WTC11 (cell line): ENCODE measurements around the gene CRIP1. TPM values are rescaled to one million over a fixed set of nuclear protein-coding genes. Genes with fewer than 3 reads are reported as not detected.

Experiments
- ATAC-seq: fragments of 200-7000 bp; cut with Tn5 transposase; 2 replicates; pipeline ENCODE4 v1.10.0; 2021; ENCODE audit warnings: mild to moderate bottlenecking, moderate library complexity
- CTCF ChIA-PET: fragments of 300-600 bp; sonication (Branson Sonifier 250); formaldehyde crosslinking; loops from one replicate; lab custom pipeline; 2021; ENCODE audit warnings: antibody characterized with exemption; lab: Charles Lee
- POLR2A ChIA-PET: fragments of 350-600 bp; sonication (Branson Sonifier 250); formaldehyde crosslinking; loops from one replicate; lab custom pipeline; 2021; ENCODE audit warnings: antibody characterized with exemption; lab: Charles Lee
- DNase-seq: peaks from one replicate; pipeline ENCODE4 v3.0.0; 2021; ENCODE audit warnings: low spot score
- H3K27ac Mint-ChIP-seq: 2 replicates; pipeline ENCODE4 v1.8.0; 2021; ENCODE audit warnings: mixed read lengths
- H3K27me3 Mint-ChIP-seq: 2 replicates; pipeline ENCODE4 v1.8.0; 2021; ENCODE audit warnings: low read depth, mild to moderate bottlenecking, moderate library complexity, mixed read lengths
- H3K36me3 Mint-ChIP-seq: 2 replicates; pipeline ENCODE4 v1.8.0; 2021; ENCODE audit warnings: mixed read lengths
- H3K4me1 Mint-ChIP-seq: 2 replicates; pipeline ENCODE4 v1.8.0; 2022; ENCODE audit warnings: mixed read lengths
- H3K4me3 Mint-ChIP-seq: 2 replicates; pipeline ENCODE4 v1.8.0; 2021; ENCODE audit warnings: mild to moderate bottlenecking, moderate library complexity, mixed read lengths
- H3K9me3 Mint-ChIP-seq: 2 replicates; pipeline ENCODE4 v1.8.0; 2021; ENCODE audit warnings: mixed read lengths
- AFF4 ChIP-seq: sonication (generic); formaldehyde crosslinking; IDR thresholded peaks from 2 replicates; pipeline ENCODE4 v1.8.1; 2023; ENCODE audit warnings: mild to moderate bottlenecking, missing genetic modification reagents, borderline replicate concordance
- CREB1 ChIP-seq: sonication (generic); formaldehyde crosslinking; IDR thresholded peaks from 2 replicates; pipeline ENCODE4 v1.8.0; 2023; ENCODE audit warnings: mild to moderate bottlenecking, missing genetic modification reagents
- CTCF ChIP-seq: fragments of 200-600 bp; IDR thresholded peaks from 2 replicates; pipeline ENCODE4 v1.8.0; 2022; ENCODE audit warnings: antibody characterized with exemption
- ESRRA ChIP-seq: sonication (generic); formaldehyde crosslinking; IDR thresholded peaks from 2 replicates; pipeline ENCODE4 v1.8.1; 2022; ENCODE audit warnings: mild to moderate bottlenecking, missing genetic modification reagents, borderline replicate concordance
- GTF2I ChIP-seq: fragments of 250-450 bp; sonication (Bioruptor Pico); conservative IDR thresholded peaks from 2 replicates; pipeline ENCODE4 v1.4.0; 2021; ENCODE audit warnings: mild to moderate bottlenecking
- NFATC4 ChIP-seq: fragments of 250-450 bp; sonication (Bioruptor Pico); IDR thresholded peaks from 2 replicates; pipeline ENCODE4 v1.9.0; 2021; ENCODE audit warnings: mild to moderate bottlenecking
- NR3C1 ChIP-seq: sonication (generic); formaldehyde crosslinking; conservative IDR thresholded peaks from 2 replicates; pipeline ENCODE4 v1.8.1; 2023; ENCODE audit warnings: low read depth, mild to moderate bottlenecking, missing genetic modification reagents
- PRDM15 ChIP-seq: sonication (generic); formaldehyde crosslinking; IDR thresholded peaks from 2 replicates; pipeline ENCODE4 v1.8.0; 2022; ENCODE audit warnings: missing genetic modification reagents
- SP1 ChIP-seq: sonication (generic); formaldehyde crosslinking; conservative IDR thresholded peaks from 2 replicates; pipeline ENCODE4 v1.8.1; 2022; ENCODE audit warnings: missing genetic modification reagents
- TCF7 ChIP-seq: sonication (generic); formaldehyde crosslinking; IDR thresholded peaks from 2 replicates; pipeline ENCODE4 v1.8.0; 2022; ENCODE audit warnings: mild to moderate bottlenecking, low read depth, missing genetic modification reagents, moderate library complexity
- USF1 ChIP-seq: sonication (generic); formaldehyde crosslinking; IDR thresholded peaks from 2 replicates; pipeline ENCODE4 v1.8.0; 2022; ENCODE audit warnings: mild to moderate bottlenecking, missing genetic modification reagents
- ZNF121 ChIP-seq: sonication (generic); formaldehyde crosslinking; IDR thresholded peaks from 2 replicates; pipeline ENCODE4 v1.8.0; 2023; ENCODE audit warnings: missing genetic modification reagents
- ZNF219 ChIP-seq: sonication (generic); formaldehyde crosslinking; IDR thresholded peaks from 2 replicates; pipeline ENCODE4 v1.8.0; 2023; ENCODE audit warnings: missing genetic modification reagents, mild to moderate bottlenecking, borderline replicate concordance
- ZNF263 ChIP-seq: sonication (generic); formaldehyde crosslinking; IDR thresholded peaks from 2 replicates; pipeline ENCODE4 v1.8.1; 2022; ENCODE audit warnings: low read depth, mild to moderate bottlenecking, moderate library complexity, missing genetic modification reagents
- ZNF423 ChIP-seq: fragments of 250-450 bp; sonication (Bioruptor Pico); IDR thresholded peaks from 2 replicates; pipeline ENCODE4 v2.1.2; 2022; ENCODE audit warnings: mild to moderate bottlenecking, moderate library complexity
- ZNF532 ChIP-seq: fragments of 250-450 bp; sonication (Bioruptor Pico); IDR thresholded peaks from 2 replicates; pipeline ENCODE4 v1.9.0; 2021; ENCODE audit warnings: mild to moderate bottlenecking, borderline replicate concordance
- total RNA-seq: library from RNA; stranded (reverse); gene quantifications from 3 replicates; pipeline ENCODE4 v1.2.3, GENCODE V29; 2021
- TF ChIP-seq, protein P1 (sequence below): sonication (generic); formaldehyde crosslinking; IDR thresholded peaks from 2 replicates; pipeline ENCODE4 v1.8.0; 2023; ENCODE audit warnings: missing genetic modification reagents
- TF ChIP-seq, protein P2 (sequence below): fragments of 250-450 bp; sonication (Bioruptor Pico); IDR thresholded peaks from 2 replicates; pipeline ENCODE4 v1.9.0; 2021; ENCODE audit warnings: mild to moderate bottlenecking
- TF ChIP-seq, protein P3 (sequence below): sonication (generic); formaldehyde crosslinking; IDR thresholded peaks from 2 replicates; pipeline ENCODE4 v1.8.1; 2022; ENCODE audit warnings: low read depth, mild to moderate bottlenecking, moderate library complexity, missing genetic modification reagents, borderline replicate concordance

Gene CRIP1
- total RNA-seq, 1 experiment from 2014 or later = 9.0 TPM

DNA sequence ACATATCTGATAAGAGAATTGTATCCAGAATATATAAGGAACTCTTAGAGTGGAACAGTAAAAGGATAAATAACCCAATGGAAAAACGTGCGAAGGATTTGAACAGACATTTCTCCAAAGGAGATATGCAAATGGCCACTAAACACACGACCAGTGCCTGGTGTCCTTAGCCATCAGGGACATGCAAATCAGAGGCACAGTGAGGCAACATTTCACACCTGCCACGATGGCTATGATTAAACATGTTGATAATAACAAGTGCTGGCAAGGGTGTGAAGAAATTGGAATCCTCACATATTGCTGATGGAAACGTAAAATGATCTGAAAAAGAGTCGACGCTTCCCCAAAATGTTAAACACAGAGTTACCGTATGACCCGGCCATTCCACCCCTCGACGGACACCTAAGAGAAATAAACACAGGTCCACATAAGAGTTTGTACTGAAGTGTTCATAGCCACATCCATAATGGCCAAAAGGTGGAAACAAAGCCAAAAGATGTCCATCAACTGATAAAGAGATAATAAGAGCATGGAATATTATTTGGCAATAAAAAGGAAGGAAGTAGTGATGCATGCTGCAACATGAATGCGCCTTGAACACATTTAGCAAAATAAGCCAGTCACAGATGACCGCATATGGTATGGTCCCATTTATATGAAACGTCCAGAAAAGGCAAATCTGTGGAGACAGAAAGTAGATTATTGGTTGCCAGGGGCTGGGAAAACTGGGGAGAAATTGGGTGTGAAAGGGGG is 33.4 kb downstream of the CRIP1 start:
- no peak for DNase-seq
- Mint-ChIP-seq H3K27me3 (peaks cover 69% of the 10 kb centered on the region), H3K9me3 (peaks cover 37% of the 10 kb centered on the region), H3K27ac (no peak overlapping the region), H3K4me1 (no peaks in the 10 kb centered on the region), H3K36me3 (peaks cover 6% of the 10 kb centered on the region), H3K4me3 (no peak overlapping the region)
- ChIA-PET POLR2A (no interaction called here), CTCF (interaction anchor here (1.1 kb wide), 1 partner anchor 8 kb away, joined by 3 read pairs; no protein-coding TSS in a partner anchor)
- TF ChIP-seq ZNF423 (CRISPR knock-in tag) (no peak), CREB1 (no peak), USF1 (CRISPR knock-in tag) (no peak), ZNF219 (no peak), TCF7 (CRISPR knock-in tag) (no peak), ZNF121 (no peak), GTF2I (CRISPR knock-in tag) (no peak), NFATC4 (CRISPR knock-in tag) (no peak), ZNF263 (CRISPR knock-in tag) (no peak), AFF4 (CRISPR knock-in tag) (no peak), PRDM15 (CRISPR knock-in tag) (no peak), ESRRA (CRISPR knock-in tag) (no peak), ZNF532 (CRISPR knock-in tag) (no peak), CTCF (no peak), NR3C1 (no peak), SP1 (no peak)
- TF ChIP-seq, protein P1, sequence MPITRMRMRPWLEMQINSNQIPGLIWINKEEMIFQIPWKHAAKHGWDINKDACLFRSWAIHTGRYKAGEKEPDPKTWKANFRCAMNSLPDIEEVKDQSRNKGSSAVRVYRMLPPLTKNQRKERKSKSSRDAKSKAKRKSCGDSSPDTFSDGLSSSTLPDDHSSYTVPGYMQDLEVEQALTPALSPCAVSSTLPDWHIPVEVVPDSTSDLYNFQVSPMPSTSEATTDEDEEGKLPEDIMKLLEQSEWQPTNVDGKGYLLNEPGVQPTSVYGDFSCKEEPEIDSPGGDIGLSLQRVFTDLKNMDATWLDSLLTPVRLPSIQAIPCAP (CRISPR knock-in tag) = no peak
- TF ChIP-seq, protein P2, sequence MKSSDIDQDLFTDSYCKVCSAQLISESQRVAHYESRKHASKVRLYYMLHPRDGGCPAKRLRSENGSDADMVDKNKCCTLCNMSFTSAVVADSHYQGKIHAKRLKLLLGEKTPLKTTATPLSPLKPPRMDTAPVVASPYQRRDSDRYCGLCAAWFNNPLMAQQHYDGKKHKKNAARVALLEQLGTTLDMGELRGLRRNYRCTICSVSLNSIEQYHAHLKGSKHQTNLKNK (CRISPR knock-in tag) = no peak
- TF ChIP-seq, protein P3, sequence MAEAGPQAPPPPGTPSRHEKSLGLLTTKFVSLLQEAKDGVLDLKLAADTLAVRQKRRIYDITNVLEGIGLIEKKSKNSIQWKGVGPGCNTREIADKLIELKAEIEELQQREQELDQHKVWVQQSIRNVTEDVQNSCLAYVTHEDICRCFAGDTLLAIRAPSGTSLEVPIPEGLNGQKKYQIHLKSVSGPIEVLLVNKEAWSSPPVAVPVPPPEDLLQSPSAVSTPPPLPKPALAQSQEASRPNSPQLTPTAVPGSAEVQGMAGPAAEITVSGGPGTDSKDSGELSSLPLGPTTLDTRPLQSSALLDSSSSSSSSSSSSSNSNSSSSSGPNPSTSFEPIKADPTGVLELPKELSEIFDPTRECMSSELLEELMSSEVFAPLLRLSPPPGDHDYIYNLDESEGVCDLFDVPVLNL (CRISPR knock-in tag) = no peak
- ATAC-seq = no peak
